C4-2B (cell line): ENCODE data around the gene DDX24.

Experiments
- H3K27ac ChIP-seq: fragments of 450-650 bp; 2 replicates; pipeline ENCODE4 v1.5.1; 2017
- CTCF ChIP-seq: fragments of 450-650 bp; conservative IDR thresholded peaks from 2 replicates; pipeline ENCODE4 v1.5.1; 2017; ENCODE audit warnings: mild to moderate bottlenecking
- ZFX ChIP-seq: fragments of 450-650 bp; IDR thresholded peaks from 2 replicates; pipeline ENCODE4 v1.6.1; 2017

DDX24 gene

GRCh38 chr14:94126419-94126677 lies 45.3 kb upstream of the DDX24 start:
- no peak overlapping the region for H3K27ac ChIP-seq
- TF ChIP-seq ZFX (no peak), CTCF (no peak)

- no peak overlapping the region for H3K27ac ChIP-seq
- TF ChIP-seq ZFX (no peak), CTCF (no peak)
Measured at GRCh38 chr14:94125659-94126418, 44.8 kb upstream of the DDX24 start.

GRCh38 chr14:94124582-94125377 lies 43.8 kb upstream of the DDX24 start:
- TF ChIP-seq ZFX: no peak
- TF ChIP-seq CTCF: no peak
- H3K27ac ChIP-seq: no peak overlapping the region

- H3K27ac ChIP-seq: no peak overlapping the region
- no peak for TF ChIP-seq CTCF
- no peak for TF ChIP-seq ZFX
Measured at GRCh38 chr14:94123868-94124267, 42.9 kb upstream of the DDX24 start.

- TF ChIP-seq ZFX: no peak
- TF ChIP-seq CTCF: no peak
Measured at GRCh38 chr14:94123296-94123695, 42.3 kb upstream of the DDX24 start.

GRCh38 chr14:94122438-94122837 lies 41.4 kb upstream of the DDX24 start:
- H3K27ac ChIP-seq: no peak overlapping the region
- TF ChIP-seq ZFX (no peak), CTCF (no peak)

More at GRCh38 chr14:94123296-94123695, 42.3 kb upstream of the DDX24 start:
- no peak overlapping the region for H3K27ac ChIP-seq

- no peak for TF ChIP-seq ZFX
- no peak for TF ChIP-seq CTCF
- H3K27ac ChIP-seq: no peak overlapping the region
Measured at GRCh38 chr14:94121485-94121884, 40.5 kb upstream of the DDX24 start.
